ENCODE data around the gene CUTA. TPM values are rescaled to one million over a fixed set of nuclear protein-coding genes. Genes with fewer than 3 reads are reported as not detected.

CUTA gene
- polyA plus RNA-seq, 1 experiment: 298 TPM

DNA sequence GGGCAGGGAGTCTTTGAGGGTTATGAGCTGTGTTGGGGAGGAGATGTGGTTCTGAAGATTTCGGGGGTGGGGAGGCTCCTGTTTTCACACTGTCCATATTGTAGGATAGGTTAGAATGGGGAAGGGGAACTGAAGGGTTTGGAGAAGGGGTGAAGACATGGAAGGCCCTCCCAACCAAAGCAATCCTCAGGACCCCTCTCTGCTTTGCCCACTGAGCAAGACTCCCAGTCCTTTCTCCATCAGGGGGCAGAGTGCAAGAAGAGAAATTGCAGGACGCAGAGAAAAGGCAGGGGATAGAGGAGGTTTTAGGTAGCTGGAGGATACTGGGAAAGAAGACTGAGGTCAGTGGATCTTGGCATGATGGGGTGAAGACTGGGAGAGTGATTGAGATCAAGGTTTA is 5.9 kb upstream of the CUTA start:
- no peak for TF ChIP-seq CTCF (IDR thresholded peaks at IDR 0.05; ENCODE audit: low read depth, low read length)
- ChIA-PET CTCF (no interaction called here), POLR2A (interaction anchor here (0.5 kb wide), 1 partner anchor 124 kb away, joined by 3 read pairs; no protein-coding TSS in a partner anchor)
- DNase-seq (ENCODE audit: low read depth, low spot score): no peak
- Histone ChIP-seq H3K27ac (ENCODE audit: low read depth, low read length) (no peak overlapping the region), H3K4me3 (ENCODE audit: low read depth, low read length) (no peak overlapping the region), H3K9me3 (ENCODE audit: control insufficient read depth, insufficient read depth, low read length) (no peaks in the 10 kb centered on the region), H3K27me3 (ENCODE audit: control insufficient read depth, insufficient read depth, low read length) (no peaks in the 10 kb centered on the region)

GRCh38 chr6:33421344-33421643 is 3.4 kb upstream of the CUTA start:
- no peaks in the 10 kb centered on the region for H3K9me3 ChIP-seq (ENCODE audit: control insufficient read depth, insufficient read depth, low read length)
- TF ChIP-seq CTCF (IDR thresholded peaks at IDR 0.05; ENCODE audit: low read depth, low read length): no peak
- no peaks in the 10 kb centered on the region for H3K27me3 ChIP-seq (ENCODE audit: control insufficient read depth, insufficient read depth, low read length)
- no peak for DNase-seq (ENCODE audit: low read depth, low spot score)
- ChIA-PET CTCF (no interaction called here), POLR2A (no interaction called here)
- no peak overlapping the region for H3K27ac ChIP-seq (ENCODE audit: low read depth, low read length)
- H3K4me3 ChIP-seq (ENCODE audit: low read depth, low read length): peak overlapping the region; percentile 64

GRCh38 chr6:33420491-33421343 is 2.8 kb upstream of the CUTA start:
- no peaks in the 10 kb centered on the region for H3K27me3 ChIP-seq (ENCODE audit: control insufficient read depth, insufficient read depth, low read length)
- ChIA-PET CTCF (no interaction called here), POLR2A (interaction anchor here (0.7 kb wide), 1 partner anchor 61 kb away, joined by 7 read pairs; no protein-coding TSS in a partner anchor)
- DNase-seq (ENCODE audit: low read depth, low spot score): no peak
- no peak for TF ChIP-seq CTCF (IDR thresholded peaks at IDR 0.05; ENCODE audit: low read depth, low read length)
- H3K4me3 ChIP-seq (ENCODE audit: low read depth, low read length): peak overlapping the region; percentile 64
- H3K9me3 ChIP-seq (ENCODE audit: control insufficient read depth, insufficient read depth, low read length): no peaks in the 10 kb centered on the region
- H3K27ac ChIP-seq (ENCODE audit: low read depth, low read length): no peak overlapping the region

- ChIA-PET POLR2A (interaction anchor here (0.7 kb wide), 1 partner anchor 60 kb away, joined by 7 read pairs; no protein-coding TSS in a partner anchor), CTCF (interaction anchor here (1.0 to 2.5 kb wide), 2 partner anchors 9 to 29 kb away, joined by 3 to 15 read pairs; no protein-coding TSS in a partner anchor)
- TF ChIP-seq CTCF (IDR thresholded peaks at IDR 0.05; ENCODE audit: low read depth, low read length): no peak
- Histone ChIP-seq H3K27ac (ENCODE audit: low read depth, low read length) (peak within 1 kb of the TSS; percentile 95), H3K4me3 (ENCODE audit: low read depth, low read length) (peak within 1 kb of the TSS; percentile 64), H3K27me3 (ENCODE audit: control insufficient read depth, insufficient read depth, low read length) (no peaks in the 10 kb centered on the region), H3K9me3 (ENCODE audit: control insufficient read depth, insufficient read depth, low read length) (no peaks in the 10 kb centered on the region)
- peak; percentile 36 for DNase-seq (ENCODE audit: low read depth, low spot score)
Measured at GRCh38 chr6:33419580-33420490, 1.9 kb upstream of the CUTA start, which contains the start of gene SYNGAP1. TSS of gene SYNGAP1 (plus strand) at chr6:33420065. CDS start at chr6:33420265, 200 bp downstream.

Measured in AG04450 (cell line).